WTC11 (cell line): ENCODE results near the gene AXIN2. TPM values are rescaled to one million over a fixed set of nuclear protein-coding genes. Genes with fewer than 3 reads are reported as not detected.

Experiments used
- ATAC-seq: fragments of 200-7000 bp; cut with Tn5 transposase; 2 replicates; pipeline ENCODE4 v1.10.0; 2021; ENCODE audit warnings: mild to moderate bottlenecking, moderate library complexity
- CTCF ChIA-PET: fragments of 300-600 bp; sonication (Branson Sonifier 250); formaldehyde crosslinking; loops from one replicate; lab custom pipeline; 2021; ENCODE audit warnings: antibody characterized with exemption; lab: Charles Lee
- POLR2A ChIA-PET: fragments of 350-600 bp; sonication (Branson Sonifier 250); formaldehyde crosslinking; loops from one replicate; lab custom pipeline; 2021; ENCODE audit warnings: antibody characterized with exemption; lab: Charles Lee
- DNase-seq: peaks from one replicate; pipeline ENCODE4 v3.0.0; 2021; ENCODE audit warnings: low spot score
- H3K27ac Mint-ChIP-seq: 2 replicates; pipeline ENCODE4 v1.8.0; 2021; ENCODE audit warnings: mixed read lengths
- H3K27me3 Mint-ChIP-seq: 2 replicates; pipeline ENCODE4 v1.8.0; 2021; ENCODE audit warnings: low read depth, mild to moderate bottlenecking, moderate library complexity, mixed read lengths
- H3K36me3 Mint-ChIP-seq: 2 replicates; pipeline ENCODE4 v1.8.0; 2021; ENCODE audit warnings: mixed read lengths
- H3K4me1 Mint-ChIP-seq: 2 replicates; pipeline ENCODE4 v1.8.0; 2022; ENCODE audit warnings: mixed read lengths
- H3K4me3 Mint-ChIP-seq: 2 replicates; pipeline ENCODE4 v1.8.0; 2021; ENCODE audit warnings: mild to moderate bottlenecking, moderate library complexity, mixed read lengths
- H3K9me3 Mint-ChIP-seq: 2 replicates; pipeline ENCODE4 v1.8.0; 2021; ENCODE audit warnings: mixed read lengths
- AR ChIP-seq: fragments of 250-450 bp; sonication (Bioruptor Pico); IDR thresholded peaks from 2 replicates; pipeline ENCODE4 v1.9.0; 2021; ENCODE audit warnings: mild to moderate bottlenecking
- ARID4B ChIP-seq: sonication (generic); formaldehyde crosslinking; IDR thresholded peaks from 2 replicates; pipeline ENCODE4 v1.8.0; 2023; ENCODE audit warnings: missing genetic modification reagents, mild to moderate bottlenecking, borderline replicate concordance
- ATF2 ChIP-seq: sonication (generic); formaldehyde crosslinking; IDR thresholded peaks from 2 replicates; pipeline ENCODE4 v1.8.1; 2022; ENCODE audit warnings: low read depth, missing genetic modification reagents, borderline replicate concordance
- CREB1 ChIP-seq: sonication (generic); formaldehyde crosslinking; IDR thresholded peaks from 2 replicates; pipeline ENCODE4 v1.8.0; 2023; ENCODE audit warnings: mild to moderate bottlenecking, missing genetic modification reagents
- E2F5 ChIP-seq: sonication (generic); formaldehyde crosslinking; IDR thresholded peaks from 2 replicates; pipeline ENCODE4 v1.8.1; 2022; ENCODE audit warnings: mild to moderate bottlenecking, moderate library complexity, missing genetic modification reagents
- ERG ChIP-seq: fragments of 250-450 bp; sonication (Bioruptor Pico); IDR thresholded peaks from 2 replicates; pipeline ENCODE4 v1.8.0; 2021; ENCODE audit warnings: mild to moderate bottlenecking
- FOXJ3 ChIP-seq: sonication (generic); formaldehyde crosslinking; IDR thresholded peaks from 2 replicates; pipeline ENCODE4 v1.9.0; 2021; ENCODE audit warnings: missing genetic modification reagents, mild to moderate bottlenecking, borderline replicate concordance
- FOXP1 ChIP-seq: sonication (generic); formaldehyde crosslinking; IDR thresholded peaks from 2 replicates; pipeline ENCODE4 v1.8.0; 2022; ENCODE audit warnings: missing genetic modification reagents, mild to moderate bottlenecking, moderate library complexity, borderline replicate concordance
- MLX ChIP-seq: sonication (generic); formaldehyde crosslinking; IDR thresholded peaks from 2 replicates; pipeline ENCODE4 v1.8.1; 2023; ENCODE audit warnings: mild to moderate bottlenecking, missing genetic modification reagents, moderate library complexity
- NR2C2 ChIP-seq: sonication (generic); formaldehyde crosslinking; IDR thresholded peaks from 2 replicates; pipeline ENCODE4 v1.8.0; 2022; ENCODE audit warnings: mild to moderate bottlenecking, missing genetic modification reagents
- RELA ChIP-seq: sonication (generic); formaldehyde crosslinking; IDR thresholded peaks from 2 replicates; pipeline ENCODE4 v1.8.1; 2022; ENCODE audit warnings: missing genetic modification reagents, mild to moderate bottlenecking, borderline replicate concordance
- STAT6 ChIP-seq: sonication (generic); formaldehyde crosslinking; conservative IDR thresholded peaks from 2 replicates; pipeline ENCODE4 v1.8.1; 2023; ENCODE audit warnings: mild to moderate bottlenecking, low read depth, missing genetic modification reagents, moderate library complexity
- TEAD4 ChIP-seq: sonication (generic); formaldehyde crosslinking; IDR thresholded peaks from 2 replicates; pipeline ENCODE4 v1.8.0; 2022; ENCODE audit warnings: mild to moderate bottlenecking, missing genetic modification reagents
- TP53 ChIP-seq: sonication (generic); formaldehyde crosslinking; IDR thresholded peaks from 2 replicates; pipeline ENCODE4 v1.8.1; 2023; ENCODE audit warnings: mild to moderate bottlenecking, missing genetic modification reagents
- ZNF138 ChIP-seq: sonication (generic); formaldehyde crosslinking; conservative IDR thresholded peaks from 2 replicates; pipeline ENCODE4 v1.8.1; 2022; ENCODE audit warnings: mild to moderate bottlenecking, moderate library complexity, missing genetic modification reagents
- ZNF232 ChIP-seq: sonication (generic); formaldehyde crosslinking; IDR thresholded peaks from 2 replicates; pipeline ENCODE4 v1.8.0; 2022; ENCODE audit warnings: mild to moderate bottlenecking, missing genetic modification reagents
- total RNA-seq: library from RNA; stranded (reverse); gene quantifications from 3 replicates; pipeline ENCODE4 v1.2.3, GENCODE V29; 2021

Gene AXIN2
- total RNA-seq, 1 experiment from 2014 or later: 35.0 TPM

- TF ChIP-seq ARID4B (CRISPR knock-in tag) (no peak), ZNF232 (no peak), FOXP1 (CRISPR knock-in tag) (no peak)
- TF ChIP-seq, all 79 proteins: peak for 0
Observed at GRCh38 chr17:65514541-65514940, 46.9 kb downstream of the AXIN2 start (continued).

- Mint-ChIP-seq H3K4me3 (no peak overlapping the region), H3K4me1 (peaks cover 15% of the 10 kb centered on the region), H3K27ac (no peak overlapping the region), H3K27me3 (peaks cover 3% of the 10 kb centered on the region; the same call in 1 of the 2 replicates), H3K9me3 (peaks cover 17% of the 10 kb centered on the region), H3K36me3 (no peaks in the 10 kb centered on the region; the same call in 1 of the 2 replicates)
- DNase-seq: no peak
- TF ChIP-seq RELA (CRISPR knock-in tag): no peak
- no peak for TF ChIP-seq FOXJ3 (CRISPR knock-in tag)
- TF ChIP-seq ERG (CRISPR knock-in tag): no peak
- no peak for TF ChIP-seq E2F5 (CRISPR knock-in tag)
- TF ChIP-seq TP53 (CRISPR knock-in tag): no peak
- no peak for ATAC-seq
- ChIA-PET CTCF (no interaction called here), POLR2A (no interaction called here)
Observed at GRCh38 chr17:65514082-65514481, 47.4 kb downstream of the AXIN2 start.

- POLR2A ChIA-PET: no interaction called here
- Mint-ChIP-seq H3K9me3 (peaks cover 12% of the 10 kb centered on the region), H3K27me3 (peaks cover 3% of the 10 kb centered on the region; the same call in 1 of the 2 replicates), H3K36me3 (peaks cover 6% of the 10 kb centered on the region), H3K4me3 (no peak overlapping the region), H3K27ac (no peak overlapping the region), H3K4me1 (peaks cover 9% of the 10 kb centered on the region)
- no peak for ATAC-seq
- no peak for TF ChIP-seq FOXP1 (CRISPR knock-in tag)
- no peak for TF ChIP-seq CREB1
- no peak for TF ChIP-seq STAT6 (CRISPR knock-in tag)
- no peak for TF ChIP-seq ZNF138
- TF ChIP-seq MLX (CRISPR knock-in tag): no peak
- TF ChIP-seq ATF2: no peak
- TF ChIP-seq NR2C2: no peak
- TF ChIP-seq TEAD4: no peak
- no peak for TF ChIP-seq AR
- no peak for TF ChIP-seq E2F5 (CRISPR knock-in tag)
- CTCF ChIA-PET: no interaction called here
- DNase-seq: no peak
Observed at GRCh38 chr17:65511316-65511715, 50.1 kb downstream of the AXIN2 start.
